ENCODE measurements around the gene TRPM3. TPM values are rescaled to one million over a fixed set of nuclear protein-coding genes. Genes with fewer than 3 reads are reported as not detected.

The TRPM3 gene
- total RNA-seq, 1 experiment from 2014 or later = not detected

DNA sequence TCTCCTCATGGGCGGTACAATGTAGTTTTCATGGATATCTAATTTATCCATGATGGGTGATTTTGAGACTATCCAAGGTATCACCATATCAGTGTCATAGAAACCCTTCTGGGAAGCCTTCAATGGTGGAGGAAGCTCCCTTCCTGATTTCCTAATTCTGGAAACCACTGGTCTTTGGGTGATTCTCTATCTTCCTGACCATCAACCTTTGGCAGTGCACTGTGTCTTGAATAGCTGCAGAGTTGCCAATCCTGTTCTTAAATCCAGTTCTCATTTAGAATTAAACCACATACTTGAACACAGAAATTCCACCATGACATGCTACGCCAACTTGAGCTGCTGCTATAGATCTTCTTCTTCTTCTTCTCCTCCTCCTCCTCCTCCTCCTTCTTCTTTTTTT is 545.3 kb downstream of the TRPM3 start:
- Histone ChIP-seq H3K9me3 (no peaks in the 10 kb centered on the region), H3K36me3 (ENCODE audit: control insufficient read depth, insufficient read depth, low read length) (no peaks in the 10 kb centered on the region), H3K27me3 (replicated peaks; ENCODE audit: control insufficient read depth, insufficient read depth, low read length) (no peaks in the 10 kb centered on the region), H3K4me3 (ENCODE audit: low read depth, low read length) (no peak overlapping the region), H3K4me1 (no peaks in the 10 kb centered on the region)
- no TSS peak for BruUV-seq (replicated peaks)
- no peaks in the 10 kb centered on the region for H3K9me3 Mint-ChIP-seq (ENCODE audit: unreplicated experiment)
- intact Hi-C loops (cut with micrococcal nuclease; ENCODE audit: unreplicated experiment) = no loop called here
- TF ChIP-seq CTCF (IDR thresholded peaks at IDR 0.05; ENCODE audit: insufficient read depth in 1 of 2, low read depth in 1 of 2, low read length in 1 of 2, severe bottlenecking in 1 of 2, unreplicated experiment in 1 of 2) = no peak
- DNase-seq = no peak
- H3K4me3 Mint-ChIP-seq (ENCODE audit: unreplicated experiment) = no peak overlapping the region
- ChIA-PET POLR2A (no interaction called here), CTCF (no interaction called here)
- H3K36me3 Mint-ChIP-seq (ENCODE audit: insufficient read depth, unreplicated experiment) = no peaks in the 10 kb centered on the region
- peaks cover 3% of the 10 kb centered on the region for H3K27me3 Mint-ChIP-seq (ENCODE audit: insufficient read depth, unreplicated experiment)
- H3K4me1 Mint-ChIP-seq (ENCODE audit: low read depth, unreplicated experiment) = no peaks in the 10 kb centered on the region
- no peak overlapping the region for H3K27ac Mint-ChIP-seq (ENCODE audit: unreplicated experiment)

- no peak overlapping the region for H3K4me3 ChIP-seq (ENCODE audit: low read depth, low read length)
- H3K36me3 Mint-ChIP-seq (ENCODE audit: insufficient read depth, unreplicated experiment) = no peaks in the 10 kb centered on the region
- BruUV-seq (replicated peaks) = no TSS peak
- no peaks in the 10 kb centered on the region for H3K9me3 ChIP-seq
- intact Hi-C loops (cut with micrococcal nuclease; ENCODE audit: unreplicated experiment) = no loop called here
- no peak for TF ChIP-seq CTCF (IDR thresholded peaks at IDR 0.05; ENCODE audit: insufficient read depth in 1 of 2, low read depth in 1 of 2, low read length in 1 of 2, severe bottlenecking in 1 of 2, unreplicated experiment in 1 of 2)
- ChIA-PET CTCF (no interaction called here), POLR2A (no interaction called here)
- H3K27me3 Mint-ChIP-seq (ENCODE audit: insufficient read depth, unreplicated experiment) = peaks cover 3% of the 10 kb centered on the region
- H3K27ac Mint-ChIP-seq (ENCODE audit: unreplicated experiment) = no peak overlapping the region
- H3K4me1 Mint-ChIP-seq (ENCODE audit: low read depth, unreplicated experiment) = no peaks in the 10 kb centered on the region
- no peaks in the 10 kb centered on the region for H3K36me3 ChIP-seq (ENCODE audit: control insufficient read depth, insufficient read depth, low read length)
- H3K9me3 Mint-ChIP-seq (ENCODE audit: unreplicated experiment) = no peaks in the 10 kb centered on the region
- H3K4me1 ChIP-seq = no peaks in the 10 kb centered on the region
- no peaks in the 10 kb centered on the region for H3K27me3 ChIP-seq (replicated peaks; ENCODE audit: control insufficient read depth, insufficient read depth, low read length)
- no peak for DNase-seq
- H3K4me3 Mint-ChIP-seq (ENCODE audit: unreplicated experiment) = no peak overlapping the region
Observed at GRCh38 chr9:70574151-70574837, 547.1 kb downstream of the TRPM3 start.

DNA sequence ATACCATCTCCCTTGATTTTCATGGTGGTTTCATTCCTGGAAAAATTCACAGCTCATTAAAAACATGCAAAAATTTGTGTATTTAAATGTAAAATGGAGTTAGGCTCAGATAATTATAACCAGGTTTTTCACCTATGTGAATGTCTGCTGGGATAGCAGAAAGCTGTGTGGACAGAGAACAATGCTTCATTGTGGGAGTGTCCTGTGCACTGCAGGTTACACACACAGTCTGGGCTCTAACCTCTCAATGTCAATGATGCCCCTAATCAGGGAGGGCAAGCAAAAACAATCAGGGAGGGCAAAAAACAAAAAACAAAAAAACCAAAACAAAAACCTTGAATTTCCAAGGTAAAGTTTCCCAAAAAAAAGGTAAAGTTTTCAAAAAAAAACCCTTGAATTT is 548.1 kb downstream of the TRPM3 start:
- TF ChIP-seq CTCF (IDR thresholded peaks at IDR 0.05; ENCODE audit: insufficient read depth in 1 of 2, low read depth in 1 of 2, low read length in 1 of 2, severe bottlenecking in 1 of 2, unreplicated experiment in 1 of 2) = no peak
- H3K4me1 ChIP-seq = no peaks in the 10 kb centered on the region
- DNase-seq = no peak
- peaks cover 3% of the 10 kb centered on the region for H3K27me3 Mint-ChIP-seq (ENCODE audit: insufficient read depth, unreplicated experiment)
- no TSS peak for BruUV-seq (replicated peaks)
- no peaks in the 10 kb centered on the region for H3K36me3 ChIP-seq (ENCODE audit: control insufficient read depth, insufficient read depth, low read length)
- no peaks in the 10 kb centered on the region for H3K4me1 Mint-ChIP-seq (ENCODE audit: low read depth, unreplicated experiment)
- ChIA-PET POLR2A (no interaction called here), CTCF (no interaction called here)
- H3K4me3 Mint-ChIP-seq (ENCODE audit: unreplicated experiment) = no peak overlapping the region
- intact Hi-C loops (cut with micrococcal nuclease; ENCODE audit: unreplicated experiment) = no loop called here
- H3K27ac Mint-ChIP-seq (ENCODE audit: unreplicated experiment) = no peak overlapping the region
- H3K9me3 Mint-ChIP-seq (ENCODE audit: unreplicated experiment) = no peaks in the 10 kb centered on the region
- no peak overlapping the region for H3K4me3 ChIP-seq (ENCODE audit: low read depth, low read length)
- no peaks in the 10 kb centered on the region for H3K36me3 Mint-ChIP-seq (ENCODE audit: insufficient read depth, unreplicated experiment)
- H3K9me3 ChIP-seq = no peaks in the 10 kb centered on the region
- no peaks in the 10 kb centered on the region for H3K27me3 ChIP-seq (replicated peaks; ENCODE audit: control insufficient read depth, insufficient read depth, low read length)
